Hair follicle dermal papilla cell (primary cell): Measurements from ENCODE around the gene GARIN5A. TPM values are rescaled to one million over a fixed set of nuclear protein-coding genes. Genes with fewer than 3 reads are reported as not detected.

Experiments used
- total RNA-seq: library from RNA; depleted of rRNA; stranded (reverse); fragments of >200 nt; gene quantifications from 2 replicates; pipeline ENCODE4 v1.2.3, GENCODE V29; 2012

The GARIN5A gene
- 0.32 TPM in 1 of 2 replicates, not detected in the other for total RNA-seq

GRCh38 chr19:50476224-50476906 lies at the start of gene GARIN5A, which contains the start of gene EMC10:
TSS of gene GARIN5A (minus strand) at chr19:50476848. CDS start at chr19:50476388, 460 bp downstream.
TSS of gene EMC10 (plus strand) at chr19:50476507. CDS start at chr19:50476545, 38 bp downstream.

GRCh38 chr19:50513746-50514345 lies 37.2 kb upstream of the GARIN5A start, which contains the start of gene ASPDH:
TSS of gene ASPDH (minus strand) at chr19:50513913. CDS start at chr19:50513823, 90 bp downstream.

GRCh38 chr19:50511069-50511822 lies 34.6 kb upstream of the GARIN5A start, which contains the start of gene JOSD2:
TSS of gene JOSD2 (minus strand) at chr19:50511191. CDS start at chr19:50510431, 760 bp downstream.

GRCh38 chr19:50432221-50433028 lies 44.2 kb downstream of the GARIN5A start, which contains the start of gene MYBPC2:
TSS of gene MYBPC2 (plus strand) at chr19:50432892. CDS start at chr19:50432954, 62 bp downstream.

GRCh38 chr19:50418176-50419021 lies 58.2 kb downstream of the GARIN5A start, which contains the start of gene SPIB:
TSS of gene SPIB (plus strand) at chr19:50418938. CDS start at chr19:50418963, 25 bp downstream.

Other genes starting within 250 kb of the GARIN5A start
- gene KCNC3, start 147.5 kb downstream of the GARIN5A start, total RNA-seq, result under 0.01 TPM in 1 of 2 replicates, not detected in the other
- gene NAPSA, start 111.2 kb downstream of the GARIN5A start, total RNA-seq, result not detected in 2 replicates
- gene NR1H2, start 100.4 kb downstream of the GARIN5A start, total RNA-seq, result 69.3 and 72.4 TPM in 2 replicates
- 12.3 and 16.9 TPM in 2 replicates for gene POLD1, start 92.5 kb downstream of the GARIN5A start, total RNA-seq
- not detected in 2 replicates for gene SPIB, start 57.9 kb downstream of the GARIN5A start, total RNA-seq
- not detected in 2 replicates for gene MYBPC2, start 44.0 kb downstream of the GARIN5A start, total RNA-seq
- gene EMC10, start 341 bp downstream of the GARIN5A start, total RNA-seq, result 52.0 and 57.8 TPM in 2 replicates
- 27.3 and 27.6 TPM in 2 replicates for gene JOSD2, start 34.3 kb upstream of the GARIN5A start, total RNA-seq
- gene ASPDH, start 37.1 kb upstream of the GARIN5A start, total RNA-seq, result not detected in 2 replicates
- gene LRRC4B, start 91.6 kb upstream of the GARIN5A start, total RNA-seq, result under 0.01 and 0.16 TPM in 2 replicates
- 0.16 TPM in 1 of 2 replicates, not detected in the other for gene SYT3, start 163.0 kb upstream of the GARIN5A start, total RNA-seq
- gene C19orf81, start 172.6 kb upstream of the GARIN5A start, total RNA-seq, result 0.49 TPM in 1 of 2 replicates, not detected in the other
- 10.4 and 14.0 TPM in 2 replicates for gene SHANK1, start 243.0 kb upstream of the GARIN5A start, total RNA-seq
- 56.5 and 68.2 TPM in 2 replicates for gene CLEC11A, start 246.5 kb upstream of the GARIN5A start, total RNA-seq